Measurements from ENCODE around the gene ASPRV1. TPM values are rescaled to one million over a fixed set of nuclear protein-coding genes. Genes with fewer than 3 reads are reported as not detected.

ASPRV1 gene
- total RNA-seq, 2 donors from 2014 or later: 1.8 to 3.2 TPM

DNA sequence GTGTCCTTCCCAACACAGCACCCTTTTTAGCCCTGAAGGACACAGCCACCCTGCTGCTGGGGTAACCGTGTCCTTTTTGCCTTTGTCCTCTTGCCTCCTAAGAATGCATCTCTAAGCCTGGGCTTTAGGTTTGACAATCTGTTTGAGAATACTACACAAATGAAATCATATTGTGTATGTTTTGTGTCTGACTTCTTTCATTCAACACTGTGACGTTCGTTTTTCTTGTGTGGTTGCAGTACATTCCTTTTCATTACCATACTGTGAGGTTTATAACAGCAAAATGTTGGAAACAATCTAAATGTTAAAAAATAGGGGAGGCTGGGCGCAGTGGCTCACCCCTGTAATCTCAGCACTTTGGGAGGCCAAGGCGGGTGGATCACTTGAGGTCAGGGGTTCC lies 11.2 kb downstream of the ASPRV1 start:
- Histone ChIP-seq H3K27me3 (replicated peaks; ENCODE audit: insufficient read depth) (no peaks in the 10 kb centered on the region), H3K27ac (no peak overlapping the region), H3K9me3 (no peaks in the 10 kb centered on the region), H3K4me3 (no peak overlapping the region), H3K4me1 (ENCODE audit: control insufficient read depth in 1 of 2, low read depth in 2 of 2) (no peaks in the 10 kb centered on the region), H3K36me3 (no peaks in the 10 kb centered on the region)
- no peak for DNase-seq (ENCODE audit: low spot score)
- TF ChIP-seq CTCF (IDR thresholded peaks at IDR 0.05): no peak
- no peak for ATAC-seq (ENCODE audit: insufficient number of reproducible peaks, low FRiP score, low read depth)

- ATAC-seq (ENCODE audit: insufficient number of reproducible peaks, low FRiP score, low read depth): no peak
- Histone ChIP-seq H3K27me3 (replicated peaks; ENCODE audit: insufficient read depth) (no peaks in the 10 kb centered on the region), H3K4me3 (no peak overlapping the region), H3K9me3 (no peaks in the 10 kb centered on the region), H3K36me3 (no peaks in the 10 kb centered on the region), H3K4me1 (ENCODE audit: control insufficient read depth in 1 of 2, low read depth in 2 of 2) (no peaks in the 10 kb centered on the region), H3K27ac (no peak overlapping the region)
- no peak for TF ChIP-seq CTCF (IDR thresholded peaks at IDR 0.05)
- no peak for DNase-seq (ENCODE audit: low spot score)
These were observed 12.3 kb downstream of the ASPRV1 start for GRCh38 chr2:69948963-69949645.

GRCh38 chr2:69948032-69948962 lies 13.1 kb downstream of the ASPRV1 start:
- no peak for DNase-seq (ENCODE audit: low spot score)
- Histone ChIP-seq H3K9me3 (no peaks in the 10 kb centered on the region), H3K27ac (no peak overlapping the region), H3K4me1 (ENCODE audit: control insufficient read depth in 1 of 2, low read depth in 2 of 2) (no peaks in the 10 kb centered on the region), H3K36me3 (peaks cover 2% of the 10 kb centered on the region), H3K27me3 (replicated peaks; ENCODE audit: insufficient read depth) (no peaks in the 10 kb centered on the region), H3K4me3 (no peak overlapping the region)
- no peak for TF ChIP-seq CTCF (IDR thresholded peaks at IDR 0.05)
- no peak for ATAC-seq (ENCODE audit: insufficient number of reproducible peaks, low FRiP score, low read depth)

DNA sequence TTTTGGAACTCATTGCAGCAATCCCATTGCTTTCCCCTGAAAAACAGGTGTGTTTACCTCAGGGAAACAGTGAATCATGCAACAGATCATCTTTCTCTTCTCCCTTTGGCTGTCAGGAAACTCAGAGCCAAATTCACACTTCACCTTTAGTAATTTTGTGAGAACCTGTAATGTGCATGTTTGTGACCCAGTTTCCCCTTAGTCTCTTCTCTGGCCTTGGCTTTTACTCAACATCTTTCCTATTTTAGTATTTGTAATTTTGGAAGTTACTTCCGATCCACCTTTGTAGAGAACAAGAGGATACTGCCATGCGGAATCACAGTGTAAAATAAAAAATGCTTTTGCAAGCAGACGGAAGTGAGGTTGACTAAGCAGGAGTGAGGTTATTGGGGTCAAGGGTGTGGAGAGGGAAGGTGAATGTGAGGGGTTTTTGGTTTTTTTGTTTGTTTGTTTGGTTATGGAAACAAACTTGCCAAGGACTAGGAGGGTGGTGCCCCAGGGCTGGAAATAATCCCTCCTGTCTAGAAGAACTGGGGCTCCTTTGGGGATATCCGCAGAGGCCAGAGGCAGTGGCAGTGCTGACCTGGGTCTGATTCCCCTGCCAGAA lies 14.0 kb downstream of the ASPRV1 start:
- H3K27ac ChIP-seq: no peak overlapping the region
- ATAC-seq (ENCODE audit: insufficient number of reproducible peaks, low FRiP score, low read depth): no peak

More for the DNA sequence above, 14.0 kb downstream of the ASPRV1 start:
- H3K4me3 ChIP-seq: no peak overlapping the region
- no peak for TF ChIP-seq CTCF (IDR thresholded peaks at IDR 0.05)
- H3K36me3 ChIP-seq: peaks cover 7% of the 10 kb centered on the region
- H3K9me3 ChIP-seq: no peaks in the 10 kb centered on the region
- H3K4me1 ChIP-seq (ENCODE audit: control insufficient read depth in 1 of 2, low read depth in 2 of 2): no peaks in the 10 kb centered on the region
- no peak for DNase-seq (ENCODE audit: low spot score)
- no peaks in the 10 kb centered on the region for H3K27me3 ChIP-seq (replicated peaks; ENCODE audit: insufficient read depth)

Data from thoracic aorta (tissue), 2 donors.